HepG2 (cell line): ENCODE results near the gene HDGF. TPM values are rescaled to one million over a fixed set of nuclear protein-coding genes. Genes with fewer than 3 reads are reported as not detected.

ENCODE experiments used
- ATAC-seq: fragments of 200-7000 bp; cut with Tn5 transposase; 3 replicates; pipeline ENCODE4 v1.9.1; 2020; ENCODE audit warnings: mild to moderate bottlenecking, moderate library complexity
- BruUV-seq: library from RNA; stranded (reverse); fragments of 400-500 nt; replicated peaks from 2 replicates; lab custom pipeline; 2021; lab: Mats Ljungman, UMichigan
- CTCF ChIA-PET: fragments of 300-600 bp; formaldehyde crosslinking; extraction: SDS; loops from one replicate; lab custom pipeline; 2021; ENCODE audit warnings: low total read pairs, inconsistent platforms, low intra/inter-chr PET ratio; lab: Yijun Ruan, JAX
- POLR2A ChIA-PET: fragments of 350-600 bp; sonication (Branson Sonifier 250); formaldehyde crosslinking; loops from one replicate; lab custom pipeline; 2020; ENCODE audit warnings: antibody characterized with exemption, inconsistent platforms; lab: Yijun Ruan, JAX
- DNase-seq: peaks from one replicate; pipeline ENCODE4 v3.0.0-alpha.2; 2015; ENCODE audit warnings: low spot score
- FAIRE-seq: peaks from 3 replicates; lab custom pipeline; 2011; peaks lifted over from hg19 to GRCh38; lab: Jason Lieb, UNC
- H2AFZ ChIP-seq: one replicate; pipeline ENCODE4 v1.6.1; 2011; ENCODE audit warnings: low read length, inconsistent platforms
- H3K27ac ChIP-seq: fragments of 300-600 bp; 3 replicates; pipeline ENCODE4 v1.8.0; 2011; ENCODE audit warnings: mixed run types, mild to moderate bottlenecking, mixed read lengths, low read length, inconsistent platforms; ENCODE audit not compliant: insufficient read depth; ENCODE audit errors: extremely low read length
- H3K27me3 ChIP-seq, 2 experiments: fragments of 200-600 bp in 1 of 2; 2 replicates in 1 of 2; 3 replicates in 1 of 2; pipeline versions ENCODE4 v1.6.0 to v1.8.0; 2011; ENCODE audit warnings: low read length in 2 of 2, mild to moderate bottlenecking in 2 of 2, moderate library complexity in 2 of 2, inconsistent platforms in 1 of 2; ENCODE audit not compliant: insufficient read depth in 2 of 2, control insufficient read depth in 1 of 2
- H3K36me3 ChIP-seq, 2 experiments: fragments of 200-600 bp in 1 of 2; replicated peaks in 1 of 2; 2 replicates in 1 of 2; 3 replicates in 1 of 2; pipeline versions ENCODE4 v1.5.1 to v1.8.0; 2011; ENCODE audit warnings: low read length in 2 of 2, inconsistent platforms in 1 of 2; ENCODE audit not compliant: insufficient read depth in 2 of 2, control insufficient read depth in 1 of 2
- H3K4me1 ChIP-seq: 2 replicates; pipeline ENCODE4 v1.5.1; 2012; ENCODE audit warnings: low read length, inconsistent platforms; ENCODE audit not compliant: insufficient read depth
- H3K4me2 ChIP-seq: 2 replicates; pipeline ENCODE4 v1.6.0; 2011; ENCODE audit warnings: low read depth, low read length, inconsistent platforms
- H3K4me3 ChIP-seq, 3 experiments: fragments of 200-600 bp in 1 of 3; sonication (generic), shearing (Covaris generic) in 1 of 3; replicated peaks in 1 of 3; 2 replicates each; pipeline ENCODE4 v1.5.1; 2011 to 2016; ENCODE audit warnings: low read length in 3 of 3, inconsistent platforms in 2 of 3, low read depth in 2 of 3, mild to moderate bottlenecking in 2 of 3, control low read depth in 1 of 3, mixed read lengths in 1 of 3; ENCODE audit not compliant: insufficient read depth in 1 of 3
- H3K79me2 ChIP-seq: one replicate; pipeline ENCODE4 v1.6.1; 2011; ENCODE audit warnings: low read length, inconsistent platforms; ENCODE audit not compliant: insufficient read depth
- H3K9ac ChIP-seq: 2 replicates; pipeline ENCODE4 v1.6.0; 2011; ENCODE audit warnings: mild to moderate bottlenecking, low read depth, low read length, inconsistent platforms; ENCODE audit not compliant: insufficient read depth
- H3K9me3 ChIP-seq: 2 replicates; pipeline ENCODE4 v1.5.1; 2012; ENCODE audit warnings: mild to moderate bottlenecking, low read length
- H4K20me1 ChIP-seq: 2 replicates; pipeline ENCODE4 v1.6.0; 2011; ENCODE audit warnings: inconsistent platforms, mild to moderate bottlenecking, low read length, moderate library complexity; ENCODE audit not compliant: insufficient read depth
- CEBPB ChIP-seq: IDR thresholded peaks from 2 replicates; pipeline ENCODE4 v1.6.1; 2011; ENCODE audit warnings: low read depth, low read length, improper control_type of control experiment, borderline replicate concordance
- CEBPZ ChIP-seq: IDR thresholded peaks from 2 replicates; pipeline ENCODE4 v1.6.1; 2012; ENCODE audit warnings: low read length, improper control_type of control experiment
- RFX3 ChIP-seq: IDR thresholded peaks from 2 replicates; pipeline ENCODE4 v1.6.1; 2016; ENCODE audit warnings: missing biosample characterization, missing genetic modification reagents
- RORA ChIP-seq: sonication (generic); formaldehyde crosslinking; IDR thresholded peaks from 2 replicates; pipeline ENCODE4 v1.5.0; 2020; ENCODE audit warnings: mild to moderate bottlenecking, missing genetic modification reagents, moderate library complexity
- SMC3 ChIP-seq: IDR thresholded peaks from 2 replicates; pipeline ENCODE4 v1.6.1; 2011; ENCODE audit warnings: low read length, improper control_type of control experiment
- SNAPC2 ChIP-seq: sonication (generic); formaldehyde crosslinking; IDR thresholded peaks from 2 replicates; pipeline ENCODE4 v1.8.1; 2022; ENCODE audit warnings: mild to moderate bottlenecking, missing genetic modification reagents
- THAP11 ChIP-seq: IDR thresholded peaks from 2 replicates; pipeline ENCODE4 v1.6.1; 2016; ENCODE audit warnings: missing biosample characterization, missing genetic modification reagents
- ZFP37 ChIP-seq: sonication (generic); formaldehyde crosslinking; IDR thresholded peaks from 2 replicates; pipeline ENCODE4 v1.4.0; 2020; ENCODE audit warnings: missing genetic modification reagents, borderline replicate concordance
- ZNF17 ChIP-seq: sonication (generic); formaldehyde crosslinking; IDR thresholded peaks from 2 replicates; pipeline ENCODE4 v1.5.0; 2020; ENCODE audit warnings: mild to moderate bottlenecking, missing genetic modification reagents
- ZNF205 ChIP-seq: IDR thresholded peaks from 2 replicates; pipeline ENCODE4 v1.6.1; 2018; ENCODE audit warnings: missing biosample characterization, missing genetic modification reagents
- ZNF282 ChIP-seq: fragments of 450-650 bp; IDR thresholded peaks from 2 replicates; pipeline ENCODE4 v1.6.1; 2018; ENCODE audit not compliant: partially characterized antibody
- ZNF577 ChIP-seq: sonication (generic); formaldehyde crosslinking; IDR thresholded peaks from 2 replicates; pipeline ENCODE4 v1.4.0; 2020; ENCODE audit warnings: mild to moderate bottlenecking, low read depth, missing genetic modification reagents, borderline replicate concordance
- ZNF629 ChIP-seq: sonication (generic); formaldehyde crosslinking; conservative IDR thresholded peaks from 2 replicates; pipeline ENCODE4 v1.5.0; 2020; ENCODE audit warnings: missing genetic modification reagents
- ZNF768 ChIP-seq: sonication (generic); formaldehyde crosslinking; IDR thresholded peaks from 2 replicates; pipeline ENCODE4 v1.4.0; 2020; ENCODE audit warnings: missing genetic modification reagents
- ZNF839 ChIP-seq: sonication (generic); formaldehyde crosslinking; IDR thresholded peaks from 2 replicates; pipeline ENCODE4 v1.4.0; 2020; ENCODE audit warnings: missing genetic modification reagents, mild to moderate bottlenecking, borderline replicate concordance
- WGBS: methylation state at CpG from one replicate; pipeline ENCODE4 v1.1.6; 2017; ENCODE audit warnings: low lambda C conversion rate; 5-methylcytosine and 5-hydroxymethylcytosine counted together
- in situ Hi-C: cut with HindIII; loops from 2 replicates; pipeline ENCODE4 v1.10.0; 2017; ENCODE audit warnings: low pct_unique_long_range_greater_than_20kb; ENCODE audit not compliant: extremely low pct_ligation_motif_present
- intact Hi-C: fragments of 100-400 bp; cut with micrococcal nuclease; formaldehyde crosslinking; loops from one replicate; pipeline ENCODE4 v1.10.0; 2022; ENCODE audit not compliant: unreplicated experiment
- polyA plus RNA-seq, 8 experiments: library from polyadenylated mRNA; depleted of rRNA in 3 of 8; stranded (reverse) in 7 of 8; unstranded in 1 of 8; fragments of >200 nt; fragmentation: Illumina TruSeq in 4 of 8; extraction: Trizol in 4 of 8; gene quantifications; 2 replicates each; pipeline versions ENCODE4 v1.2.1 to v1.2.3, GENCODE V29; 2011 to 2016; ENCODE audit warnings: low read depth in 4 of 8, missing spikeins in 1 of 8, mixed read lengths in 1 of 8; ENCODE audit not compliant: insufficient read depth in 1 of 8
- total RNA-seq, 5 experiments: library from RNA; depleted of rRNA; stranded (reverse); fragments of >200 nt; fragmentation: Illumina TruSeq; extraction: Trizol; gene quantifications; 2 replicates each; pipeline ENCODE4 v1.2.3, GENCODE V29; 2016; ENCODE audit warnings: low read depth in 1 of 5
- TF ChIP-seq, protein P1 (sequence below): sonication (generic); formaldehyde crosslinking; IDR thresholded peaks from 2 replicates; pipeline ENCODE4 v1.4.0; 2020; ENCODE audit warnings: missing genetic modification reagents

HDGF gene
- total and polyA plus RNA-seq, 2 of the 13 experiments (the other 11 are each of a cell fraction or from before 2014, with no cell fraction given): 156 to 196 TPM

- FAIRE-seq (no peak), ATAC-seq (no peak), DNase-seq (no peak)
- TSS peak; percentile 14 for BruUV-seq
- no peak overlapping the region for H3K4me2 ChIP-seq
- peaks cover 29% of the 10 kb centered on the region for H3K79me2 ChIP-seq
- no peaks in the 10 kb centered on the region for H3K36me3 ChIP-seq
- ChIA-PET POLR2A (interaction anchor here (1.0 kb wide), 1 partner anchor 26 kb away, joined by 3 read pairs; the partner anchor contains the start of genes ISG20L2 and METTL25B), CTCF (no interaction called here)
- in situ Hi-C loops: no loop called here
- H3K4me3 ChIP-seq: no peak overlapping the region
- intact Hi-C loops: no loop called here
- H3K4me1 ChIP-seq: peaks cover 17% of the 10 kb centered on the region
- no peak overlapping the region for H3K27ac ChIP-seq
- no peak overlapping the region for H2AFZ ChIP-seq
- no peaks in the 10 kb centered on the region; a peak in 1 of 5 replicates for H3K27me3 ChIP-seq
- H3K9ac ChIP-seq: no peak overlapping the region
- WGBS: 98% methylated on average over 8 of the region's 8 CpGs
- H4K20me1 ChIP-seq: no peaks in the 10 kb centered on the region
- H3K9me3 ChIP-seq: no peaks in the 10 kb centered on the region
- TF ChIP-seq CEBPB (peak; percentile 4; the same call in 1 of the 2 replicates), RORA (CRISPR knock-in tag) (no peak)
These were observed 2.7 kb upstream of the HDGF start for GRCh38 chr1:156754219-156754618.

DNA sequence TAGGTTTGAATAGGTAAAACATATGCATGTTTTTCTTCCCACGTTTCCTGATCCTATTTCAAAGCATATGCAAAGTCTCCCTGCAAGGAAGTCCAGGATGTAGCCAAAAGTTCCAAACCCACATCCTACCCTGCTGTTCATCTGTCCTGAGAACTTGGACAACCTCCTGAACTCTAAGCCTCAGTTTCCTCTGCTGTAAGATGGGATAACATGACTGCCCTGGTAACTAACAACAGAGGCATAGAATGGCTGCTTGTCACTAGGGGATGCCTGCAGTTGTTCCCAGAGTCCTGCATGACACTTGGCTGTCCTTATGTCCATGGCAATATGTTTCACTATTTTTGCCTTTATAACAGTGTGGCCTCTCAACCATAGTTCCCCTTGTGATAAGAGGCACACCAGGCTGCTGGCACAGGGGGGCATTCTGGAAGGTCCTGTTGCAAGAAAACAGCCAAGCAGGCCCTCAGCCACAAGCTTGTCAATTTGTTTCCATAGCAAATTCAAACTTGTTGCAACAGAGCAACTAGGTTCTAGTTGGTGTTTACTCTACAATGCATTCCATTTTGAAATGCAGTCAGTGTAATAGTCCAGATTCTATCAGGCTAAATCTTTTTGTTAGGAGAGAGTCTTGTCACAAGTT is 1.5 kb upstream of the HDGF start:
- no peak for FAIRE-seq
- peak; percentile 51 for DNase-seq
- intact Hi-C loops: no loop called here
- POLR2A ChIA-PET: interaction anchor here (1.4 to 4.5 kb wide), 6 partner anchors 11 to 105 kb away, joined by 3 to 67 read pairs (median 32); partner anchors contain the start of genes ISG20L2, METTL25B, MRPL24 and PRCC
- ATAC-seq: no peak
- peak overlapping the region; percentile 88 for H3K4me2 ChIP-seq
- H3K4me3 ChIP-seq: peak overlapping the region; percentile 83 to 90 (median 87); a peak in 4 of 6 replicates
- CTCF ChIA-PET: no interaction called here
- in situ Hi-C loops: no loop called here
- 52% methylated on average over 1 of the region's 1 CpG for WGBS
- H3K27ac ChIP-seq: peak overlapping the region; percentile 100
- no peak overlapping the region for H2AFZ ChIP-seq
- H3K27me3 ChIP-seq: no peaks in the 10 kb centered on the region; a peak in 1 of 5 replicates
- BruUV-seq: no TSS peak
- no peaks in the 10 kb centered on the region for H3K9me3 ChIP-seq
- peak overlapping the region; percentile 94 for H3K9ac ChIP-seq
- H3K79me2 ChIP-seq: peaks cover 42% of the 10 kb centered on the region
- peaks cover 30% of the 10 kb centered on the region for H3K4me1 ChIP-seq
- H3K36me3 ChIP-seq: no peaks in the 10 kb centered on the region
- H4K20me1 ChIP-seq: no peaks in the 10 kb centered on the region
- peak; percentile 95 for TF ChIP-seq ZNF629
- TF ChIP-seq RFX3: 0 out of 2 replicates have a peak, but pooled peaks have one; percentile 15
- no peak for TF ChIP-seq ZNF205
- TF ChIP-seq THAP11 (CRISPR knock-in tag): peak; percentile 50; the same call in 1 of the 2 replicates
- no peak for TF ChIP-seq ZNF17 (CRISPR knock-in tag)
- TF ChIP-seq ZNF839 (CRISPR knock-in tag): no peak
- TF ChIP-seq ZFP37 (CRISPR knock-in tag): no peak
- TF ChIP-seq CEBPZ: no peak
- TF ChIP-seq SMC3: peak; percentile 21; the same call in 1 of the 2 replicates
- no peak for TF ChIP-seq SNAPC2
- TF ChIP-seq, protein P1, sequence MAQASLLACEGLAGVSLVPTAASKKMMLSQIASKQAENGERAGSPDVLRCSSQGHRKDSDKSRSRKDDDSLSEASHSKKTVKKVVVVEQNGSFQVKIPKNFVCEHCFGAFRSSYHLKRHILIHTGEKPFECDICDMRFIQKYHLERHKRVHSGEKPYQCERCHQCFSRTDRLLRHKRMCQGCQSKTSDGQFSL (CRISPR knock-in tag): no peak
- TF ChIP-seq ZNF768 (CRISPR knock-in tag): no peak
- TF ChIP-seq ZNF577 (CRISPR knock-in tag): no peak
- no peak for TF ChIP-seq ZNF282
